GM12892 (cell line): ENCODE measurements around the gene PPIE.

Source experiments
- DNase-seq: peaks from one replicate; pipeline ENCODE4 v3.0.0; 2011; ENCODE audit not compliant: insufficient read length
- FAIRE-seq: peaks from 2 replicates; lab custom pipeline; 2011; peaks lifted over from hg19 to GRCh38; lab: Jason Lieb, UNC
- POLR2A ChIP-seq: IDR thresholded peaks from 2 replicates; pipeline ENCODE4 v1.6.1; 2011; ENCODE audit warnings: low read depth, low read length, control low read depth
- POLR2AphosphoS5 ChIP-seq: IDR thresholded peaks from 2 replicates; pipeline ENCODE4 v1.6.1; 2011; ENCODE audit warnings: low read depth, low read length, control low read depth
- TAF1 ChIP-seq: IDR thresholded peaks from 2 replicates; pipeline ENCODE4 v1.6.1; 2011; ENCODE audit warnings: low read depth, mild to moderate bottlenecking, control low read depth, low read length, borderline replicate concordance

The PPIE gene

GRCh38 chr1:39722495-39722894 lies 16.2 kb upstream of the PPIE start:
- DNase-seq (no peak), FAIRE-seq (no peak)

GRCh38 chr1:39726600-39726999 lies 12.1 kb upstream of the PPIE start:
- no peak for DNase-seq
- TF ChIP-seq POLR2AphosphoS5 (no peak), POLR2A (no peak), TAF1 (no peak)
- no peak for FAIRE-seq

More at GRCh38 chr1:39722495-39722894, 16.2 kb upstream of the PPIE start:
- no peak for TF ChIP-seq TAF1
- TF ChIP-seq POLR2A: no peak
- no peak for TF ChIP-seq POLR2AphosphoS5

- no peak for DNase-seq
- peak; percentile 46 for FAIRE-seq
- TF ChIP-seq POLR2AphosphoS5: no peak
- no peak for TF ChIP-seq POLR2A
- TF ChIP-seq TAF1: no peak
Measured at GRCh38 chr1:39727221-39727931, 11.3 kb upstream of the PPIE start.

GRCh38 chr1:39727932-39728317 lies 10.8 kb upstream of the PPIE start:
- FAIRE-seq (peak; percentile 83), DNase-seq (no peak)

GRCh38 chr1:39729030-39729429 lies 9.7 kb upstream of the PPIE start:
- DNase-seq (no peak), FAIRE-seq (no peak)
- TF ChIP-seq POLR2AphosphoS5 (no peak), TAF1 (no peak), POLR2A (no peak)

More at GRCh38 chr1:39727932-39728317, 10.8 kb upstream of the PPIE start:
- TF ChIP-seq POLR2A (no peak), POLR2AphosphoS5 (no peak), TAF1 (no peak)

GRCh38 chr1:39729842-39730241 lies 8.8 kb upstream of the PPIE start:
- FAIRE-seq: peak; percentile 27
- DNase-seq: no peak
- no peak for TF ChIP-seq POLR2AphosphoS5
- no peak for TF ChIP-seq TAF1
- TF ChIP-seq POLR2A: no peak

GRCh38 chr1:39732730-39733129 lies 6.0 kb upstream of the PPIE start:
- DNase-seq (no peak), FAIRE-seq (no peak)
- TF ChIP-seq TAF1: no peak
- no peak for TF ChIP-seq POLR2A
- no peak for TF ChIP-seq POLR2AphosphoS5

- TF ChIP-seq POLR2AphosphoS5 (no peak), TAF1 (no peak), POLR2A (no peak)
- DNase-seq (no peak), FAIRE-seq (peak; percentile 44)
Measured at GRCh38 chr1:39733161-39733560, 5.5 kb upstream of the PPIE start.

GRCh38 chr1:39735731-39736130 lies 3.0 kb upstream of the PPIE start:
- TF ChIP-seq POLR2A (no peak), POLR2AphosphoS5 (no peak), TAF1 (no peak)
- DNase-seq (no peak), FAIRE-seq (no peak)

- FAIRE-seq (peak; percentile 54), DNase-seq (no peak)
- TF ChIP-seq POLR2AphosphoS5 (no peak), POLR2A (no peak), TAF1 (no peak)
Measured at GRCh38 chr1:39737546-39738169, 1.0 kb upstream of the PPIE start.

- TF ChIP-seq POLR2A (no peak), TAF1 (no peak), POLR2AphosphoS5 (no peak)
- DNase-seq (no peak), FAIRE-seq (no peak)
Measured at GRCh38 chr1:39745016-39745670, 6.5 kb downstream of the PPIE start.
